Renal cortex interstitium (tissue), 3 donors: ENCODE results near the gene TNFRSF14. TPM values are rescaled to one million over a fixed set of nuclear protein-coding genes. Genes with fewer than 3 reads are reported as not detected.

Experiments used
- polyA plus RNA-seq, 3 donors: library from polyadenylated mRNA; unstranded; fragments of 120-200 nt; gene quantifications; one replicate each; pipeline ENCODE4 v1.2.1, GENCODE V29; 2013; ENCODE audit not compliant: insufficient read length in 3 of 3

The TNFRSF14 gene
- polyA plus RNA-seq, 3 donors: 16.5 to 37.2 (median 20.9) TPM

Other genes with a start within 250 kb of the TNFRSF14 start
- gene MORN1, start 164.8 kb upstream of the TNFRSF14 start, polyA plus RNA-seq: 10 to 100 TPM; 11.8 to 19.5 (median 15.5) TPM
- gene RER1, start 164.5 kb upstream of the TNFRSF14 start, polyA plus RNA-seq: 100 to 1,000 TPM; 116 to 126 (median 119) TPM
- gene PEX10, start 143.8 kb upstream of the TNFRSF14 start, polyA plus RNA-seq: 10 to 100 TPM; 21.4 to 26.8 (median 26.6) TPM
- gene PLCH2, start 80.1 kb upstream of the TNFRSF14 start, polyA plus RNA-seq: 1 to 10 TPM in 2 of 3 donors, under 1 TPM in 1; 0.62 to 1.4 (median 1.3) TPM
- 10 to 100 TPM; 23.1 to 29.7 (median 29.2) TPM for gene PANK4, start 29.8 kb upstream of the TNFRSF14 start, polyA plus RNA-seq
- gene HES5, start 26.1 kb upstream of the TNFRSF14 start, polyA plus RNA-seq: under 1 TPM; 0.14 to 0.79 (median 0.76) TPM
- gene PRXL2B, start 30.4 kb downstream of the TNFRSF14 start, polyA plus RNA-seq: 10 to 100 TPM; 36.1 to 45.8 (median 43.5) TPM
- 1 to 10 TPM; 1.9 to 2.9 (median 2.8) TPM for gene MMEL1, start 76.6 kb downstream of the TNFRSF14 start, polyA plus RNA-seq
- 1 to 10 TPM in 1 of 3 donors, under 1 TPM in 2; 0.90 to 2.1 (median 0.98) TPM for gene TTC34, start 245.3 kb downstream of the TNFRSF14 start, polyA plus RNA-seq